GM20431 (cell line): Measurements from ENCODE around the gene NIPBL.
"Not testable (repeated sequence)": the region's sequence is repeated elsewhere in the genome, so short reads cannot be mapped to it uniquely, and the experiment has no call there.

ENCODE experiments used
- in situ Hi-C: fragments of 300-500 bp; cut with MseI, MboI; formaldehyde crosslinking; loops from one replicate; pipeline ENCODE4 v1.15.0; 2020; ENCODE audit warnings: low sequenced_read_pairs; ENCODE audit not compliant: unreplicated experiment

NIPBL gene, protein sequence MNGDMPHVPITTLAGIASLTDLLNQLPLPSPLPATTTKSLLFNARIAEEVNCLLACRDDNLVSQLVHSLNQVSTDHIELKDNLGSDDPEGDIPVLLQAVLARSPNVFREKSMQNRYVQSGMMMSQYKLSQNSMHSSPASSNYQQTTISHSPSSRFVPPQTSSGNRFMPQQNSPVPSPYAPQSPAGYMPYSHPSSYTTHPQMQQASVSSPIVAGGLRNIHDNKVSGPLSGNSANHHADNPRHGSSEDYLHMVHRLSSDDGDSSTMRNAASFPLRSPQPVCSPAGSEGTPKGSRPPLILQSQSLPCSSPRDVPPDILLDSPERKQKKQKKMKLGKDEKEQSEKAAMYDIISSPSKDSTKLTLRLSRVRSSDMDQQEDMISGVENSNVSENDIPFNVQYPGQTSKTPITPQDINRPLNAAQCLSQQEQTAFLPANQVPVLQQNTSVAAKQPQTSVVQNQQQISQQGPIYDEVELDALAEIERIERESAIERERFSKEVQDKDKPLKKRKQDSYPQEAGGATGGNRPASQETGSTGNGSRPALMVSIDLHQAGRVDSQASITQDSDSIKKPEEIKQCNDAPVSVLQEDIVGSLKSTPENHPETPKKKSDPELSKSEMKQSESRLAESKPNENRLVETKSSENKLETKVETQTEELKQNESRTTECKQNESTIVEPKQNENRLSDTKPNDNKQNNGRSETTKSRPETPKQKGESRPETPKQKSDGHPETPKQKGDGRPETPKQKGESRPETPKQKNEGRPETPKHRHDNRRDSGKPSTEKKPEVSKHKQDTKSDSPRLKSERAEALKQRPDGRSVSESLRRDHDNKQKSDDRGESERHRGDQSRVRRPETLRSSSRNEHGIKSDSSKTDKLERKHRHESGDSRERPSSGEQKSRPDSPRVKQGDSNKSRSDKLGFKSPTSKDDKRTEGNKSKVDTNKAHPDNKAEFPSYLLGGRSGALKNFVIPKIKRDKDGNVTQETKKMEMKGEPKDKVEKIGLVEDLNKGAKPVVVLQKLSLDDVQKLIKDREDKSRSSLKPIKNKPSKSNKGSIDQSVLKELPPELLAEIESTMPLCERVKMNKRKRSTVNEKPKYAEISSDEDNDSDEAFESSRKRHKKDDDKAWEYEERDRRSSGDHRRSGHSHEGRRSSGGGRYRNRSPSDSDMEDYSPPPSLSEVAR (N-terminal part only)

DNA sequence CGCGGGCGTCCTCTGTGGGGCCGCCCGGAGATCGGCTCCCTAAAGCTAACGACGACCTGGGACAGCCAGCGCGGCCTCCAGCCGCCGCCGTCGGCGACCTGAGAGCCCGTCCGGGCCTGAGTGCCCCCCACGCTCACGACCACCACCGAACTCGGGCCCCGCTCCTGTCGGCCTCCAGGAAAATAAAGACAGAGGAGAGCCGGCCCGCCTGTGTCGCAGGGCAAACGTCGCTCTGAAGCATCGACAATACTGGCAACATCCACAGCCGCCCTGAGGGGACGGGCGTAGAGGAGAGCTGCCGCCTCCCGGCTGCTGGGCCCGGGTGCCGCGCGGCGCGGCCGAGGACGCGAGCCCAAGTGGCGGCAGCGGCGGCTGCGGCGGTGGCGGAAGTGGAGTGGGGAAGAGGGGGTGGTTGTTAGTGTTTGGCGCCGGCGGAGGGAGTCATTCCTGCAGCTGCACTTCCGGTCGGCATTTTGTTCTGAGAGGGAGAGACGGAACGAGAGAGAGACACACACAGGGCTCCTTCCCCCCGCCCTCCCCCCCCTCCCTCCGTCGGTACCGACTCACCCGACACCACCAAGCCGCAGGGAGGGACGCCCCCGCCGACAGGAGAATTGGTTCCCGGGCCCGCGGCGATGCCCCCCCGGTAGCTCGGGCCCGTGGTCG, at the start of gene NIPBL:
TSS of gene NIPBL (plus strand) at position 471 of the 666 bp plus-strand sequence. CDS start 76,928 bp downstream, outside the sequence.
- in situ Hi-C loops: no loop called here

DNA sequence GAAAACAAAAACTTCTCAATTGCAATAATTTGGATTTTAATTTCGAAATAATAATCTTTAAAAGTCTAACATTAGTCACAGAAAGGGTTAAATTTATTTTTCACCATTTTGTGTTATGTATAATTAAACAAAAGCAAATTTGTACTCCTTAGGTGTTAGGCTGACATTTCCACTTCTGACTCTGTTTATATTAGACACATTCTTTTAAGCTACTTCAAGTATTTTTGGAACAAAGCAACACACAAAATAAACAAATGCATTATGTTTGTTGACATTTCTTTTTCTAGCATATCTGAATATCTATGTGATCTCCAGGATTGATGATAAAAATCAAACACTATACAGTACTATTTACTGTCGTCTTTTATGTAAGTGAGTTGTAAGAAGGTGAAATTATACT, 44.3 kb upstream of the NIPBL start:
- in situ Hi-C loops: no loop called here

DNA sequence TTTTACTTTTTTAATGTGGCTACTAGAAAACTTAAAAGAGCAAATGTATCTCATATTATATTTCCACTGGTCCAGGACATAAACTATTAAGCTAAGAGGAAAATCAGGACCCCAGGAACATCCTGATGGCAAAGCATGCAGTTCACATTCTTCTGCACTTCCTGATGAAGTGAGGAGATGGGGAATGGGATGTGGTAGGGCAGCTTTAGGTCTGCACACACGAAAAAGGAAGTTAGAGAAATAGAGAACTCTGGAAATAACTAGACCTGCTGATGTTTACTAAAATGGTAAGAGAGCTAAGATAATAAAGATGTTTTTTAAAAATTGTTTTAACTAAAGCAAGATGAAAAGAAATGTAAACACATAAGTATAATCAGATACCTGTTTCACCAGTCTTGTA, 39.7 kb upstream of the NIPBL start:
- in situ Hi-C loops: no loop called here

DNA sequence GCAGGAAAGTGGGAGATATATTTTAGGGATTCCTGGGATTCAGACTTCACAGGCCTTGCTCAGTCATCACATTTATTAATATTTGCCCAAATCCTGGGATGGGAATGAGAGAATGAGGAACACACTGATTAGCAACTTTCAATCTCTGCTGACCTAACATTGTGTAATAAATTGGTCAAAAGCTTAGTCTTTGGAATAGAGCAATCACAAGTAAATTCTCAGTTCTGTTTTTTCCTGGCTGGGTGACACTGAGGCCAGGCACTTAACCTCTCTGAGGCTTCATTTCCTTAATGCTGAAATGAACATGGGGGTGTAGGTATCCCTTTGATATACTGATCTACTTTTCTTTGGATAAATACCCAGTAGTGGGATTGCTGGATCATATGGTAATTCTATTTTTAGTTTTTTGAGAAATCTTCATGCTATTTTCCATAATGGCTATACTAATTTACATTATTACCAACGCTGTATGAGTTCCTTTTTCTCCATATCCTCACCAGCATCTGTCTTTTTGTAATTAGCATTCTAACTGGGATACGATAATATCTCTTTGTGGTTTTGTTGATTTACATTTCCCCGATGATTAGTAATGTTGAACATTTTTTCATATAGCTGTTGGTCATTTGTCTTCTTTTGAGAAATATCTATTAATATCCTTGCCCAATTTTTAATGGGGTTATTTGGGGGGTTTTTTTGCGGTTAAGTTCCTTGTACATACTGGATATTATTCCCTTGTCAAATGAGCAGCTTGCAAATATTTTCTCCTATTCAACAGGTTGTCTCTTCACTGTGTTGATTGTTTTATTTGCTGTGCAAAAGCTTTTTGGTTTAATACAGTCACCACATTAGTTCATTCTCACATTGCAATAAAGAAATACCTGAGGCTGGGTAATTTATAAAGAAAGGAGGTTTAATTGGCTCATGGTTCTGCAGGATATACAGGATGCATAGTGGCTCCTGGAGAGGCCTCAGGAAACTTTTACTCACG, 36.8 kb upstream of the NIPBL start:
- in situ Hi-C loops: no loop called here

DNA sequence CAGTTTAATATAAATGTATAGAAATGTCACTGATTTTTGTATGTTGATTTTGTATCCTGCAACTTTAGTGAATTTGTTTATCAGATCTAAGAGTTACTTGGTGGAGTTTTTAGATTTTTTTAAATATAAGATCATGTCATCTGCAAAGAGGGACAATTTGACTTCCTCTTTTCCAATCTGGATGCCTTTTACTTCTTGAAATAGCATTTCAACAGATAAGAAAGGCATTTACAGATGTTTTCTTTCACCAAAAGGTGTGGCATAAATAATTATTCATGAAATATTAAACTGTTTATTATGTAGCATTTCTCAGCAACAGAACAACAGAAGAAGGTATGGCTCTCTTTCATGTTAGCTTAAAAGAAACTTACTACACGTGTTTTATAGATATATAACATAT, 34.9 kb upstream of the NIPBL start:
- in situ Hi-C loops: no loop called here

DNA sequence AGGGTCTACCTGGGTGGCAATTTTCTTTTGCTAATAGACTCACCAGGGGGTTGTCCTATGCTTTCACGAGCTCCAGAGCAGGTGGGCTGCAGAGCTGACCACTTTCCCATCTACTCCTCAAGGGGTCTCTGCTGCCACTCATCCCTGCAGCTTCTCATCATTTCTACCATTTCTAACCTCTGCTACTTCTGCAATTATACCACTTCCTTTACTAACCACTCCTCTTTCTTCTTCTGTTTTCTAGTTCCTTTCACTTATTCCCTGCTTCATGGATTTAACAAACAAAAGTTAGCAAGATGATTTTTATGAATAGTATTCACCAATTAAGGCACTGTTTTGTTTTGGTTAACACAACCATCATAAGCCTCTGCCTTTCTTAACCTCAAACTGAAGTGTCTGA, 34.5 kb upstream of the NIPBL start:
- in situ Hi-C loops: no loop called here

DNA sequence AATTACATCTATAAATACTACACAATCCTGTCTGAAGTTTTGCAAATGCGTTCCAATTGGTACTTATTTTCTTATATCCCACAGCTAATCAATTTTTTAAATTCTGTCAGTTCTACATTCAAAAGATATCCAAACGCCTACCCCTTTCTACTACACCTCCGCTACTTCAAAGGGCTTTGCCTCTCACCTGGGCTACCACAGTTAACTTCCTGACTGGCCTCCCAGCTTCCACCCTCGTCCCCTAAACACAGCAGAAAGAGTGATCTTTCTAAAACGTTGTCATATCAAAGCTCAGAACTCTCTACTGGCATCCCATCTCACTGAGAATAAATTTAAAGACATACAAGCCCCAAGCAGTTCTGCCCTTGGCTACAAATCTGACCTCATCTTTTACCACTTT, 32.3 kb upstream of the NIPBL start:
- in situ Hi-C loops: no loop called here

DNA sequence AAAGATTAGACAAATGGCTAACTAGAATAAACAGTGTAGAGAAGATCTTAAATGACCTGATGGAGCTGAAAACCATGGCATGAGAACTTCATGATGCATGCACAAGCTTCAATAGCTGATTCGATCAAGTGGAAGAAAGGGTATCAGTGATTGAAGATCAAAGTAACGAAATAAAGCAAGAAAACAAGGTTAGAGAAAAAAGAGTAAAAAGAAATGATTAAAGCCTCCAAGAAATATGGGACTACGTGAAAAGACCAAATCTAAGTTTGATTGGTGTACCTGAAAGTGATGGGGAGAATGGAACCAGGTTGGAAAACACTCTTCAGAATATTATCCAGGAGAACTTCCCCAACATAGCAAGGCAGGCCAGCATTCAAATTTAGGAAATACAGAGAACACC, 28.0 kb upstream of the NIPBL start:
- in situ Hi-C loops: not testable (repeated sequence)

DNA sequence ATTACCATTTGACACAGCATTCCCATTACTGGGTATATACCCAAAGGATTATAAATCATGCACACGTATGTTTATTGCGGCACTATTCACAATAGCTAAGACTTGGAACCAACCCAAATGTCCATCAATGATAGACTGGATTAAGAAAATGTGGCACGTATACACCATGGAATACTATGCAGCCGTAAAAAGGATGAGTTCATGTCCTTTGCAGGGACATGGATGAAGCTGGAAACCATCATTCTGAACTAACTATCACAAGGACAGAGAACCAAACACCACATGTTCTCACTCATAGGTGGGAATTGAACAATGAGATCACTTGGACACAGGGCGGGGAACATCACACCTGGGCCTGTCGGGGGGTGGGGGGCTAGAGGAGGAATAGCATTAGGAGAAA, 23.7 kb upstream of the NIPBL start:
- in situ Hi-C loops: loop anchor here (25.0 kb wide), 1 partner anchor 116 kb away; no protein-coding TSS in a partner anchor

DNA sequence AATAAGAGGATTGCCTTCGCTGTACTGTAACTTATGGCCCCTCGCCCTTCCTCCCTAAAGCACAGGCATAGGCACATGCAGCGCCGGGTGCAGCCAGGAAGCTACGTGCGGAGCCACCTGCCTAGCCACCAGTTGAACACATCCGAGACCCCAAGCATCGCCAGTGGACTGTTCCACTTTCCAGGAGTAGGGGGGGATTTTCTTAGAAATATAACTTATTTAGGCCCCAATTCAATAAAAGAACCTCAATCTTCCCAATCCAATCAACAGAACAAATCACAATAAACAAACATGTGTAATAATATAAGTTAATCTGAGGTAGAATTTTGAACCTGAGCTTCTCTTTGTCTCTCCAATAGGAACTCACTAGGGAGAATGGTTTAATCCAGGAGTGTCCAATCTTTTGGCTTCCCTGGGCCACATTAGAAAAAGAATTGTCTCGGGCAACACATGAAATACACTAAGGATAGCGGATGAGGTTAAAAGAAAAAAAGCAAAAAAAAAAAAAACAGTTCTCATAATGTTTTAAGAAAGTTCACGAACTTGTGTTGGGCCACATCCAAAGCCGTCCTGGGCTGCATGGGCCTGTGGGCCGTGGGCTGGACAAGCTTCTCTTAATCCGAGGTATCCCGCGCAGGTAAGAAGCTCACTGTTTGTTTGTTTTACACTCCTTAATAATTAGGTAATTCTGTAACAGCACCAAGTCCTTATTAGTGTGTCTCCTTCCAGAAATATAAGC, 22.0 kb upstream of the NIPBL start:
- in situ Hi-C loops: loop anchor here (25.0 kb wide), 1 partner anchor 117 kb away; no protein-coding TSS in a partner anchor

DNA sequence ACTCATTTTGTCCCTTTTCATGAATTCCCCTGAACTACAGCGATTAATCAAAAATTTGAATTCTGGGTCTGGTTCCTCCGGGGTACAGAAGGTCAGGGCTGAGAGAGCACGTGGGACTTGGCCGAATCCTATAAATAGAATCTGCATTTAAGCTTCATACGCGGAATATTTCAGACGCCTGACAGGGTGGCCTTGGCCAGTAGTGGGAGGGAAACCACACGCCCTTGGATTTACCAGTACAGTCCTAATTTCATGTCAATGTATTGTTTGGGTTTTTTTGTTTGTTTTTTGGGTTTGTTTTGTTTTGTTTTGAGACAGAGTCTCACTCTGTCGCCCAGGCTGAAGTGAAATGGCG, 21.5 kb upstream of the NIPBL start:
- in situ Hi-C loops: loop anchor here (25.0 kb wide), 1 partner anchor 118 kb away; no protein-coding TSS in a partner anchor

DNA sequence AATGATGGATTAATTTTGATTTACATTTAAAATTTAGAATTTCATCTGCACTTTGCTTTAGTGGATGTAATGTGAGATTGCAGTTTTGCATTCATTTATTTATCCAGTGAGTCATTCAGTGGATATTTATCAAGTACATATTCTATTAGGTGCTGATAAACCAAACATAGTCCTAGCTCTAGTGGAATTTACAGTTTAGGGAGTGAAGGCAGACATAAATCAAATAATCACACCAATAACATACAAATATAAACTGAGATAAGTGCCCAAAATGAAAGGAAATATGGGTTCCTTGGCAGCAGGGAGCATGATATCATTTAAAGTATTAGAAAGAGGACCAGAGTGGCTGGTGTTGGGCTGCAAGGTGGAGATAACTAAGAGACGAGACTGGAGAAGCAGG, 14.7 kb upstream of the NIPBL start:
- in situ Hi-C loops: loop anchor here (25.0 kb wide), 1 partner anchor 125 kb away; no protein-coding TSS in a partner anchor

DNA sequence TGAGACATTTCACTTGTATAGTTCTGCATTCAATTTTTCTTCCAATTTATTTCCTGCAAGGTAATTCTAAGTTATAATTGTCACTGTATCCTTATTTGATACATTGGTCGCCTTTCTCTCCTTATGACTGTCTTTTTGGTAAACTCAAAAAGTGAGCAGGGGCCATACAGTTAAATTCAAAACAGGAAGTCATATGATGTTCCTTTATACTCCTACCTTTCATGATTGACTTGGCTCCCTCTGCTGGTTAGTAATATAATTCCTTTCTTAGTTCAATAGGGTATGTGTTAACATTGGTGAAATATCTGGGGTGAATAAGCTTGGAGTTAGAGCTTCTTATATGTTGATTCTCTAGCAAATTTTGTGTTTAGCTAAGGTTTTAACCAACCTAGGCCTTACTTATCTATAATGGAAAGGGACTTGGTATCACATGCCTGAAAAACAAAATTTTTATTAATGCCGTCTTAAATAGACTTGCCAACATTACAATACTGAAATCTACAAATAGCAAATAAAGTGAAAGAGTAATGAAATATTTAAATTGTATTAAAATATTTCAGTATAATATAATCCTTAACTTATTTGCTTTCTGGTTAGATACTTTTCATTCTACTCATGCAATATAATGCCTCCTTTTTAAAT, 6.0 kb upstream of the NIPBL start:
- in situ Hi-C loops: loop anchor here (25.0 kb wide), 1 partner anchor 133 kb away; no protein-coding TSS in a partner anchor

DNA sequence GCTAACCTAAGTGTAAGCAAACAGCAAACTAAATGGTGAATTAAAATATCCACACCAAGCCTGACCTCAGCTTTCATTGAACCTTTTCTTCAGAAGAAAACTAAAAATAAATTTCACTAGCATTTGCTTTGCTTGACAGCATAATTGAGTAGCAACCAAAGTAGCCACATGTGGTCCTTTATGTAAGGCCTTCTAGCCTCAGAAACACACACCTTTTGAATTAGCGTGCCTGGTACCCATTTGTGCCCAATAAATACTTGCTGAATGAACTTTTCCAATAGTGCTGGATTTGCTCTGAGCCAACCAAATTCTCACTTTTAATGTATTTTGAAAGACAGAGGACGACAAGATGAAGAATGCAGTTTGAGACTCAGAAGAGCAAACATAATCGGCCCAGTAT, 2.1 kb upstream of the NIPBL start:
- in situ Hi-C loops: loop anchor here (25.0 kb wide), 1 partner anchor 137 kb away; no protein-coding TSS in a partner anchor

DNA sequence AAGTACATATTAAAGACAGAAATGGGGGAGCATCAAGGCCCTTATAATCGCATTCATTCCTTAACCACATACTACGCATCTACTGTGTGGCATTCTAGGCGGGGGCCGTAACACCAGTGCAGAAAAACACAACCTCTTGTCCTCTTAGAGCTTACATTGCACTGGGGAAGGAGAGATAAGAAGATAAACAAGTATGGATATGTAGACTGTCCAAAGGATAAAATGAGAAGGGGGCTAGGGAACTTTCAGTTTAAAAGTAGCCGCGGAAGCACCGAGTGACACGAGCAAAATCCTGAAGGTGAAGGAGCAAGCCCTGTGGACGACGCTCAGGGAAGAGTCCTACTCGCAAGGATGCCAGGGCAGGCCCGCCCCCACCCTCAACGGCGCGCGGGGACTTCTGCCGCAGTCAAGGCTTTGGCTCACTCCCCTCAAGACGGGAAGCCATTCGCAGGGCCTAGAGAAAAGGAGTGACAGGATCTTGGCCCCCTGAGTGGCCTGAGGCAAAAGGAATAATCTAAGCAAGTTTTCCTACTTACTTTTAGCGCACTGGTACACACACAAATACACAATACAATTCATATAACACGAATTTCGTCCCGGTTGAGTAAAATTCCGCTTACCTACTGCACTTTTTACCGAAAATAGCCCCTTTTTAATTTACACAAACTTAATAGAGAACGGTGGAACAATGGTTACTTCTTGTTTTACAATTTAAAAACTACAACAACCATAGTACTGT, 1.3 kb upstream of the NIPBL start:
- in situ Hi-C loops: no loop called here

DNA sequence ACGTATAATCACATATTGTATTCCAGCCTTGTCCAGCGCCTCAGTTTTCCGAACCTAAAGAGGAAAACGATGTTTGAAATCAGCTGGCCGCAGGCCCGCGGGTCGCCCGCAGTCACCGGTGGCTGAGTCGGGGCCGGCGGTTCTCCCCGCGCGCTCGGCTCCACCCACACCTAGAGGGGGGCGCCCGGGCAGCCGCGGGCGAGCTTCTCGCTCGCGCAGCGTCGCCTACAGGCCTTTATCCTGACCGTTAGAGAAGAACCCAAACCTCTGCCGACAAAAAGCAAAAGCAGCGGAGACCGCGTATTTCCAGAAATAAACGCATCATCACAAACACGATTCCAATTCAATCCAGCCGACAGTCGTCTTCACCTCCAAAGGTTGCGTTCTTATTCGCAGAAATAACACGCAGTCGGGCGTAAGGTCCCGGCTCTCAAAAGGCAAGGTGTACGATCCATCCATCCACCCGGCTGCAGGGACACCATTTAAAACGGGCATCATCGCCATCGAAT, 725 bp upstream of the NIPBL start:
- in situ Hi-C loops: no loop called here
